GM12891 (cell line): ENCODE results near the gene FPGT. TPM values are rescaled to one million over a fixed set of nuclear protein-coding genes. Genes with fewer than 3 reads are reported as not detected.
"Not testable (repeated sequence)": the region's sequence is repeated elsewhere in the genome, so short reads cannot be mapped to it uniquely, and the experiment has no call there.

Source experiments
- DNase-seq: peaks from one replicate; pipeline ENCODE4 v3.0.0; 2011; ENCODE audit warnings: low spot score; ENCODE audit not compliant: insufficient read length
- FAIRE-seq: peaks from 2 replicates; lab custom pipeline; 2011; peaks lifted over from hg19 to GRCh38; lab: Jason Lieb, UNC
- PAX5 ChIP-seq: IDR thresholded peaks from 2 replicates; pipeline ENCODE4 v1.6.1; 2011; ENCODE audit warnings: low read length, moderate library complexity, mild to moderate bottlenecking; ENCODE audit not compliant: insufficient read depth, severe bottlenecking
- POLR2A ChIP-seq: IDR thresholded peaks from 2 replicates; pipeline ENCODE4 v1.6.1; 2011; ENCODE audit warnings: low read depth, low read length, control low read depth
- POLR2AphosphoS5 ChIP-seq: IDR thresholded peaks from 2 replicates; pipeline ENCODE4 v1.6.1; 2011; ENCODE audit warnings: low read depth, low read length, control low read depth
- POU2F2 ChIP-seq: IDR thresholded peaks from 2 replicates; pipeline ENCODE4 v1.6.1; 2011; ENCODE audit warnings: low read depth, mild to moderate bottlenecking, control low read depth, low read length, moderate library complexity
- SPI1 ChIP-seq: IDR thresholded peaks from 2 replicates; pipeline ENCODE4 v1.6.1; 2011; ENCODE audit warnings: low read depth, low read length, control low read depth
- TAF1 ChIP-seq: IDR thresholded peaks from 2 replicates; pipeline ENCODE4 v1.6.1; 2011; ENCODE audit warnings: low read depth, low read length, control low read depth
- polyA plus RNA-seq: library from polyadenylated mRNA; unstranded; fragments of >200 nt; gene quantifications from one replicate; pipeline ENCODE4 v1.2.1, GENCODE V29; 2012; ENCODE audit warnings: low read depth, missing spikeins, inconsistent platforms; ENCODE audit not compliant: missing spikeins

Gene FPGT
- 4.8 TPM for polyA plus RNA-seq

DNA sequence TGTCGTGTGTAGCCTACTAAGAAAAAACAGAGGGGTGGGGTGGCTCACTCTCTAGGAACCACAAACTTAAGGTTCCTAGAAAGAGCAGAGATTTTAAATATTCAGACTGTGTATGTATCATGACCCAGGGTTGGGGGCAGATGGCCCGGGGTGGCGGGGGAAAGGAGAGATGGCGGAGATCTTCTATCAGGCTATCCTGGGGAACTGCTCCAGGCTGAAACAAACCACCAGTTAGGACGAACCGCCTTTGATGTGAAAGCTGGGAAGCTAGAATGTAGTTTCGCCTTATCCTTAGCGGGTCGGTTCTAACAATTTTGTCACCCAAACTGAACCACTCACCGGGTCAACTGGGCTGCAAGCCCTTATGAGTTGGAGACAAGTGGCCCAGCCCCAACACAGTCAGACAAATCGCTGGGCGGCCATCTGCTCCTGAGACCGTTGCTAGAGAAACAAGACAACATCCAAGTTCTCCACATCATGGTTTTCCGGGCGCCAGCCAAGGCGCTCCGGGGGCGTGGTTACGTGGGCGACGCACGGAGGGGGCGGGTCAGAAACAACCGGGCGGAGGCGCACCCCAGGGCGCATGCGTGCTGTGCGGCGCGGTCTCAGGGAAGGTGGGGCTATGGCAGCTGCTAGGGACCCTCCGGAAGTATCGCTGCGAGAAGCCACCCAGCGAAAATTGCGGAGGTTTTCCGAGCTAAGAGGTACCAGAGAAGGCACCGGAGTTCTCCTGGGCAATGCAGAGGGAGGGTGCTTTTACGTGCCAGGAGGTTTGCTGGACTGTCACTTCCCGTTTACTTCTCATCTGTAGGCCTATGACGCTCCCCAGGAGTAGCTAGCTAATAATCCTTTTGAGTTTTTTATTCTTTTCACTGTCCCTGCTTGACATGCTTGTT lies at the start of gene FPGT, which contains the start of gene LRRIQ3:
TSS of gene FPGT (plus strand) at position 586 of the 896 bp plus-strand sequence. CDS start at position 623, 37 bp downstream.
TSS of gene LRRIQ3 (minus strand) at position 520 of the 896 bp plus-strand sequence. CDS start 14,492 bp downstream, outside the sequence.
- peak; percentile 70 for DNase-seq
- TF ChIP-seq TAF1 (peak; percentile 66; the same call in 1 of the 2 replicates), POLR2A (peak; percentile 80), POLR2AphosphoS5 (peak; percentile 73), PAX5 (no peak), POU2F2 (no peak), SPI1 (peak; percentile 57)
- peak; percentile 98 for FAIRE-seq

GRCh38 chr1:74160046-74160445 lies 38.0 kb upstream of the FPGT start:
- FAIRE-seq (no peak), DNase-seq (no peak)
- TF ChIP-seq SPI1 (no peak), PAX5 (no peak), TAF1 (no peak), POLR2AphosphoS5 (no peak), POU2F2 (no peak), POLR2A (no peak)

- no peak for TF ChIP-seq POLR2AphosphoS5
- TF ChIP-seq TAF1 = no peak
- TF ChIP-seq SPI1 = no peak
- no peak for TF ChIP-seq POU2F2
- no peak for TF ChIP-seq PAX5
- TF ChIP-seq POLR2A = no peak
- DNase-seq = no peak
- FAIRE-seq = no peak
Measured at GRCh38 chr1:74161497-74161896, 36.5 kb upstream of the FPGT start.

- FAIRE-seq (no peak), DNase-seq (no peak)
- TF ChIP-seq SPI1 (no peak), TAF1 (no peak), PAX5 (no peak), POLR2A (no peak), POLR2AphosphoS5 (no peak), POU2F2 (no peak)
Measured at GRCh38 chr1:74162333-74162732, 35.7 kb upstream of the FPGT start.

- FAIRE-seq = not testable (repeated sequence)
Measured at GRCh38 chr1:74174423-74174822, 23.6 kb upstream of the FPGT start.

DNA sequence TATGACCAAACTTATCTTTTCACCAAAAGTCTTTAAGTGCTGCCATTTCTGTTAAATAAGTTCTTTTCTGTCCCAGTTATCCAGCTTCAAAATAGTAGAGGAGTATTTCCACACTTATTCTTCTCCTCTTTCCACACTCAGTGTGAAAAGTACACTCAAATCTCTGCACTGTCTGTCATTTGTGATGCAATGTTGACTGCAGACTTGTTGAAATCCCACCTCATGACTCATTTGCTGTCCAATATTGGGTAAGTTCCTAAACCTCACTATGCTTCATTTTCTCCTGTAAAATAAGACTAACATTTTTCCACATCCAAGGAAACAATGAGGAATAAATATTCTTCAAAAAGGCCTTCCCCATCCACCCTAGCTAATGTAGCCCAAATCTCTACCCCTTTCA lies 17.6 kb upstream of the FPGT start:
- TF ChIP-seq SPI1 (no peak), POLR2AphosphoS5 (no peak), POLR2A (no peak), POU2F2 (no peak), PAX5 (no peak), TAF1 (no peak)
- FAIRE-seq (no peak), DNase-seq (no peak)

More at GRCh38 chr1:74174423-74174822, 23.6 kb upstream of the FPGT start:
- DNase-seq = not testable (repeated sequence)

- no peak for FAIRE-seq
- TF ChIP-seq TAF1 (no peak), SPI1 (no peak), POLR2A (no peak), PAX5 (no peak), POU2F2 (no peak)
- DNase-seq = no peak
Measured at GRCh38 chr1:74193908-74194307, 4.1 kb upstream of the FPGT start.

DNA sequence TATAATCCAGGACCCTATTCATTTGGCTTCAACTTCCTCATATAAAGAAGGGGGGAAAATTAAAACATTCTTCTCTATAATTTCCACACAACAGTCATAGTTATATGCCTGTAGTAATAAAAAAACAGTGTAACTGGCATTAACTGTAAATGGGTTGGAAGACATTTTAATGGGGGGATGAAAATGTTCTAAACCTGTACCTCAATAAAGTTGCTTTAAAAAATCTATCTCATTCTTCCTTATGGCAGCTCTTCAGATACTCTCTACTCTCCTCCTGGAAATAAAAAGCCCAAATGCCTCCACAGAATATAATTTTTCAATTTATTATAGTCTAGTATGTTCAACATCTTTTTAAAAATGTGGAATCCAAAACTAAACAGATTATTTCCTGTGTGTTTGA lies 2.7 kb upstream of the FPGT start:
- FAIRE-seq (no peak), DNase-seq (no peak)
- TF ChIP-seq SPI1 = no peak
- no peak for TF ChIP-seq POU2F2
- no peak for TF ChIP-seq POLR2A
- no peak for TF ChIP-seq PAX5
- no peak for TF ChIP-seq TAF1
- TF ChIP-seq POLR2AphosphoS5 = no peak

DNA sequence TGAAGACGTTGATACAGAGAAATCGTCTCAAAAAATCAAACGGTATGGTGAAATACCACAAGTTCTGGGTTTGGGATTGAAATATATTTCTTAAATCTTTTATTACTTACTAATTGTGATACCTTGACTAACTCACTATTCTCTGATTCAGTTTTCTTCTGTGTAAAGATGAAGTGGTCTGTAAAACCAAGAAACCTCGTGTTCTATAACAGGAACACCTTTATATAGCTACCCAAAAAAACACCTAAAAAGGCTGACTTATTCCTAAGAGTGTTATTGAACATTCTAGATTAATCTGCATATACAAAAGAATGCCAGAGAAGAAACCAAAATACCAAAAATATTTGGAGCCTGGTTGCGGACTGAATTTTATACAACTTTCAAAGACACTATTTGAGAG lies 787 bp upstream of the FPGT start:
- DNase-seq (no peak), FAIRE-seq (no peak)
- TF ChIP-seq POLR2A (no peak), PAX5 (no peak), POU2F2 (no peak), TAF1 (no peak), SPI1 (no peak), POLR2AphosphoS5 (no peak)

- FAIRE-seq = no peak
- no peak for DNase-seq
- TF ChIP-seq TAF1 = no peak
- TF ChIP-seq SPI1 = no peak
- no peak for TF ChIP-seq PAX5
- TF ChIP-seq POU2F2 = no peak
- no peak for TF ChIP-seq POLR2A
- no peak for TF ChIP-seq POLR2AphosphoS5
Measured at GRCh38 chr1:74199504-74199903, 1.5 kb downstream of the FPGT start.

DNA sequence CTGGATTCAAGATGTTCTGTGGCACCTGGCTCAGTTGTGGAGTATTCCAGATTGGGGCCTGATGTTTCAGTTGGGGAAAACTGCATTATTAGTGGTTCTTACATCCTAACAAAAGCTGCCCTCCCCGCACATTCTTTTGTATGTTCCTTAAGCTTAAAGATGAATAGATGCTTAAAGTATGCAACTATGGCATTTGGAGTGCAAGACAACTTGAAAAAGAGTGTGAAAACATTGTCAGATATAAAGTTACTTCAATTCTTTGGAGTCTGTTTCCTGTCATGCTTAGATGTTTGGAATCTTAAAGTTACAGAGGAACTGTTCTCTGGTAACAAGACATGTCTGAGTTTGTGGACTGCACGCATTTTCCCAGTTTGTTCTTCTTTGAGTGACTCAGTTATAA lies 7.2 kb downstream of the FPGT start:
- TF ChIP-seq POLR2A (no peak), PAX5 (no peak), POU2F2 (no peak), TAF1 (no peak), POLR2AphosphoS5 (no peak), SPI1 (no peak)
- no peak for FAIRE-seq

More for the DNA sequence above, 7.2 kb downstream of the FPGT start:
- DNase-seq = no peak
